H1 (cell line): ENCODE data around the gene NELL1. TPM values are rescaled to one million over a fixed set of nuclear protein-coding genes. Genes with fewer than 3 reads are reported as not detected.

Experiments
- CEBPB ChIP-seq: IDR thresholded peaks from 2 replicates; pipeline ENCODE4 v1.6.1; 2012; ENCODE audit warnings: low read depth, low read length
- CHD2 ChIP-seq: IDR thresholded peaks from 2 replicates; pipeline ENCODE4 v1.6.1; 2012; ENCODE audit warnings: low read length, improper control_type of control experiment
- EZH2 ChIP-seq: fragments of 200-600 bp; sonication (generic); IDR thresholded peaks from 2 replicates; pipeline ENCODE4 v1.7.1; 2012; ENCODE audit warnings: low read depth, mild to moderate bottlenecking, moderate library complexity, low read length, inconsistent platforms; ENCODE audit not compliant: severe bottlenecking
- NRF1 ChIP-seq: IDR thresholded peaks from 2 replicates; pipeline ENCODE4 v1.6.1; 2011; ENCODE audit warnings: mild to moderate bottlenecking, low read depth, low read length, improper control_type of control experiment
- RFX5 ChIP-seq: IDR thresholded peaks from 2 replicates; pipeline ENCODE4 v1.6.1; 2011; ENCODE audit warnings: low read depth, low read length, improper control_type of control experiment, borderline replicate concordance
- polyA plus RNA-seq, 7 experiments: library from polyadenylated mRNA; depleted of rRNA in 3 of 7; stranded (reverse) in 5 of 7; unstranded in 2 of 7; fragments of >200 nt in 5 of 7; fragments of 200-250 nt in 2 of 7; gene quantifications; 1 replicate in 5 of 7; 2 replicates in 1 of 7; 4 replicates in 1 of 7; pipeline versions ENCODE4 v1.2.1 to v1.2.3, GENCODE V29; 2011 to 2013; ENCODE audit warnings: missing spikeins in 2 of 7, mixed read lengths in 2 of 7
- total RNA-seq: library from RNA; stranded (reverse); fragmentation: NEBNext Ultra II Directional; extraction: Animal tissue kit (Norgen Biotek cat#: 25700); gene quantifications from 2 replicates; pipeline ENCODE4 v1.2.1, GENCODE V29; 2021

The NELL1 gene
- total and polyA plus RNA-seq, 2 of the 8 experiments (the other 6 are each of a cell fraction or from before 2014, with no cell fraction given): 0.21 TPM; not detected in 1

GRCh38 chr11:21456186-21456585 is 786.8 kb downstream of the NELL1 start (continued):
- TF ChIP-seq RFX5: no peak
- TF ChIP-seq NRF1: no peak
- no peak for TF ChIP-seq CHD2
- TF ChIP-seq EZH2: no peak
- no peak for TF ChIP-seq CEBPB
